Stimulated activated effector memory CD8-positive, alpha-beta T cell treated with anti-CD3 and anti-CD28 coated beads, Interleukin-12 subunit alpha, Interleukin-12 subunit beta, amount 100 ng/mL, for 72 hours (primary cell): ENCODE results near the gene HACD1.
"Not testable (repeated sequence)": the region's sequence is repeated elsewhere in the genome, so short reads cannot be mapped to it uniquely, and the experiment has no call there.

Source experiments
- ATAC-seq: fragments of 150-1000 bp; cut with Tn5 transposase; 2 replicates; pipeline ENCODE4 v1.10.0; 2021
- DNase-seq, 2 donors: peaks; one replicate each; pipeline ENCODE4 v3.0.0; 2021 to 2022; ENCODE audit warnings: low spot score in 2 of 2
- H3K27ac Mint-ChIP-seq: one replicate; pipeline ENCODE4 v1.8.0; 2022; ENCODE audit warnings: mild to moderate bottlenecking, mixed read lengths
- H3K36me3 Mint-ChIP-seq: one replicate; pipeline ENCODE4 v1.8.0; 2022; ENCODE audit warnings: mild to moderate bottlenecking, mixed read lengths
- H3K4me1 Mint-ChIP-seq: one replicate; pipeline ENCODE4 v1.8.0; 2022; ENCODE audit warnings: mixed read lengths
- H3K4me3 Mint-ChIP-seq: one replicate; pipeline ENCODE4 v1.8.0; 2022; ENCODE audit warnings: mild to moderate bottlenecking, mixed read lengths
- H3K9me3 Mint-ChIP-seq: one replicate; pipeline ENCODE4 v1.8.0; 2022; ENCODE audit warnings: mixed read lengths

HACD1 gene

GRCh38 chr10:17648243-17649035 is 31.3 kb upstream of the HACD1 start:
- Mint-ChIP-seq H3K4me1 (peaks cover 62% of the 10 kb centered on the region), H3K9me3 (peaks cover 3% of the 10 kb centered on the region), H3K27ac (peak overlapping the region; percentile 62), H3K4me3 (peak overlapping the region; percentile 19), H3K36me3 (peaks cover 48% of the 10 kb centered on the region)
- DNase-seq (peak; percentile 26 to 79), ATAC-seq (peak; percentile 55)

GRCh38 chr10:17647326-17647725 is 30.2 kb upstream of the HACD1 start:
- Mint-ChIP-seq H3K27ac (no peak overlapping the region), H3K9me3 (peaks cover 3% of the 10 kb centered on the region), H3K36me3 (peaks cover 48% of the 10 kb centered on the region), H3K4me1 (peaks cover 62% of the 10 kb centered on the region), H3K4me3 (peak overlapping the region; percentile 19)
- no peak for ATAC-seq
- DNase-seq = no peak

DNA sequence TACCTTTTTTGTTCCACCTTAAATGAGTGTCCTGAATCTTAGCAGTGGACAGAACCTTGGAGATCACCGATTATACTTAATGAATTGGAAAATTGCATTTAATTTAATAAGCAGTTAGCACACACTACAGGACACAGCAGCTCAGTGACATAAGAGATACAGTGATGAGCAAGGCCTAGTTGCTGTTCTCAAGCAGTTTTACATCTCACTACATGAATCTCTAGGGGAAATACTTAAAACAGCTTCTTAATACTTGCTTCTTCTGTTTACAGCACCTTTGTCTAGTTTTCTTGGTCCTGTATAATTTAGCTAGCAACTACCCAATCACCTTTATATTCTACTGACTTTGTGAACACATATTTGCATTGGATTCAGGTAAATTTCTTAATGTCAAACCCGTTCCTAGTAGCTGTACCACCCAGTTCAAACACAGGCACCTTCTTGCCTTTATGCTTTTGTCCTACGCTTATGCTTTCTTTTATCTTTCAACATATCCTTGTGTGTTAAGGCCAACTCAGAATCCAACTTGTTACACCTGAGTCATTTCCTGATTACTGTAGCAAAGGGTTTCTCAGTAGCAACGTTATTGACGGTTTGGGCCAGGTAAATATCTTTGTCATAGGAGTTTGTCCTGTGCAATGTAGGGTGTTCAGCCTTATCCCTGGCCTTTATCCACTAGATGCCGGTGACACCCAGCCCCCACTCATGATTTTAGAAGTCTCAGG is 28.6 kb upstream of the HACD1 start:
- peak overlapping the region; percentile 100 for H3K27ac Mint-ChIP-seq
- H3K36me3 Mint-ChIP-seq = peaks cover 38% of the 10 kb centered on the region
- peaks cover 50% of the 10 kb centered on the region for H3K4me1 Mint-ChIP-seq
- H3K4me3 Mint-ChIP-seq = peak overlapping the region; percentile 97
- H3K9me3 Mint-ChIP-seq = peaks cover 3% of the 10 kb centered on the region
- ATAC-seq = peak; percentile 71
- DNase-seq = no peak

GRCh38 chr10:17644485-17644943 is 27.3 kb upstream of the HACD1 start:
- DNase-seq (no peak), ATAC-seq (peak; percentile 4)
- peaks cover 3% of the 10 kb centered on the region for H3K9me3 Mint-ChIP-seq
- H3K27ac Mint-ChIP-seq = peak overlapping the region; percentile 100
- H3K4me3 Mint-ChIP-seq = peak overlapping the region; percentile 97
- H3K36me3 Mint-ChIP-seq = peaks cover 28% of the 10 kb centered on the region
- peaks cover 49% of the 10 kb centered on the region for H3K4me1 Mint-ChIP-seq

DNA sequence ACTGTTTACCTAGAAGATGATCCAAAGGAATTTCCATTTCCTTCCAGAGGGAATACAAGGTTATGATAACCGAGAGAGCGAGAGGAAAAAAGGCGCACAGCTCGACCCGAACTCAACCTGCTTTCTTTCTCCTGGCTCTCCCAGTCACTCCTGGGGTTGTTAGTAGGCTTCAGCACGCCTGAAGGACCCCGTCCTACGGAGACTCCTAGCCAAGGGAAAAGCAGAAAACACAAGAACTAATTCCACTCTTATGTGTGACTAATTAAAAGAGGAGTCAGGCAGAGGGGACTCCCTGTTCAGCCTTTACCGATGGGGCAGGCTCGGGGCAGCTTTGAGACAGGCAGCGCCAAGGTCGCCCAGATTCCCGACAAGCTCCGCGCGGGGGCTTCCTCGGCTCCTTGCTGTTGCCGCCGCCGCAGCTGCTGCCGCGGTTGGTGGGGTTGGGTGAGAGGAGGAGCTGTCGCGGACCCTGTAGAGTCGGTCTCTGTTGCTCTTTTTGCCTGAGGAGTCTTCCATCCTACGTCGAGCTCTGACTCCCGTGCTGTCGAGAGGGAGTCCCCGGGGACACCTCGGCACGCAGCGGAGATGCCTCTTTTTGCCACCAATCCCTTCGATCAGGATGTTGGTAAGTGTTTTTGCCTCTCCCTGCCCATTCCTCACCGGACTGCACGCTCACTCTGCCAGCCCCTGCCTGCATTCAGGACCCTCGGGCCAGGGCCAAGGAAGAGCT is 26.7 kb upstream of the HACD1 start, which contains the start of gene STAM:
TSS of gene STAM (plus strand) at position 397 of the 730 bp plus-strand sequence. CDS start at position 586, 189 bp downstream.
- H3K27ac Mint-ChIP-seq = peak within 1 kb of the TSS; percentile 100
- H3K36me3 Mint-ChIP-seq = peaks cover 22% of the 10 kb centered on the region
- ATAC-seq (peak; percentile 90), DNase-seq (peak; percentile 91 to 94)
- peaks cover 43% of the 10 kb centered on the region for H3K4me1 Mint-ChIP-seq
- peaks cover 3% of the 10 kb centered on the region for H3K9me3 Mint-ChIP-seq
- H3K4me3 Mint-ChIP-seq = peak within 1 kb of the TSS; percentile 97

DNA sequence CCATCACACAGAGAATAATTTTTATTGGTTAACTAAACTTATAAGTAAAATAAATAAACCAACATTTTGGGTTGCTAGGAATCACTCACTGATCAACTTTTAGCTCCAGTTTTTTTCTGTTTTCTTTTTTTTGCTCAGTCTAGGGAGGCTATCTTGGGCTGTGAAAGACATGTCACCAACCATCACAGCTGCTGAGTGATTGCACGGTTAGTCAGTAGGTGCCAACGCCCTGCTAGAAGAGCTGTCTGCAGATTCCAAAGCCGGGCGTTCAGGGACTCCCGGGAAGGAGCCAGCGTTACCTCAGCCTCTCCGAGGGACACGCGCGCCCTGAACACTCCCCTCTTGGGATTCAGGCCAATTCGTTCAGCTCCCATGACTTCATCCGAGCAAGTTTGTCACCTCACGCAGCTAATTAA is 26.2 kb upstream of the HACD1 start:
- H3K4me3 Mint-ChIP-seq = peak overlapping the region; percentile 97
- peak overlapping the region; percentile 100 for H3K27ac Mint-ChIP-seq
- DNase-seq (no peak), ATAC-seq (peak; percentile 53)
- H3K4me1 Mint-ChIP-seq = peaks cover 37% of the 10 kb centered on the region
- peaks cover 16% of the 10 kb centered on the region for H3K36me3 Mint-ChIP-seq
- peaks cover 3% of the 10 kb centered on the region for H3K9me3 Mint-ChIP-seq

GRCh38 chr10:17640331-17640816 is 23.2 kb upstream of the HACD1 start:
- H3K9me3 Mint-ChIP-seq = no peaks in the 10 kb centered on the region
- no peak for ATAC-seq
- peaks cover 7% of the 10 kb centered on the region for H3K36me3 Mint-ChIP-seq
- DNase-seq = no peak
- no peak overlapping the region for H3K4me3 Mint-ChIP-seq
- peaks cover 11% of the 10 kb centered on the region for H3K4me1 Mint-ChIP-seq
- no peak overlapping the region for H3K27ac Mint-ChIP-seq

- Mint-ChIP-seq H3K4me1 (no peaks in the 10 kb centered on the region), H3K9me3 (no peaks in the 10 kb centered on the region)
Observed at GRCh38 chr10:17637869-17638268, 20.7 kb upstream of the HACD1 start.

DNA sequence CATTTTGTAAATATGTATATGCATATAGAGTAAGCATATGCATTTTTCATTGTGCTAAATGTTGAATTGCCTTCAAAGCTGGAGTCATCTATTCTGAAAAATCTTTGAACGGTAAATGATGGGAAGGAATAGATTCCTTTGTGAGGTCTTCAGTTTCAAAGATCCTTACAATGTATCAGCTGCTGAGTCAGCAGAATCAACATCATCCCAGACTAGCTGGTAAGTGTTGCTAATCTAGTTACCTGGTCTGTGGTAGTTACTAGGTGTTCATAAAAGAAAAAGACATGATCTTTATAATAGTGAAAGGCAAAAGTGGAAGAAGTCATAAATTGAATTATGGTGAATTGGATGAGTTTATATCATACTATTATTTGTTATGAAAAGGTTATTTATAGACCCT is 16.2 kb upstream of the HACD1 start:
- Mint-ChIP-seq H3K9me3 (no peaks in the 10 kb centered on the region), H3K4me3 (no peak overlapping the region), H3K4me1 (no peaks in the 10 kb centered on the region), H3K36me3 (no peaks in the 10 kb centered on the region), H3K27ac (no peak overlapping the region)
- ATAC-seq (no peak), DNase-seq (no peak)

More at GRCh38 chr10:17637869-17638268, 20.7 kb upstream of the HACD1 start:
- no peaks in the 10 kb centered on the region for H3K36me3 Mint-ChIP-seq
- no peak overlapping the region for H3K4me3 Mint-ChIP-seq
- no peak for ATAC-seq
- no peak for DNase-seq
- H3K27ac Mint-ChIP-seq = no peak overlapping the region

DNA sequence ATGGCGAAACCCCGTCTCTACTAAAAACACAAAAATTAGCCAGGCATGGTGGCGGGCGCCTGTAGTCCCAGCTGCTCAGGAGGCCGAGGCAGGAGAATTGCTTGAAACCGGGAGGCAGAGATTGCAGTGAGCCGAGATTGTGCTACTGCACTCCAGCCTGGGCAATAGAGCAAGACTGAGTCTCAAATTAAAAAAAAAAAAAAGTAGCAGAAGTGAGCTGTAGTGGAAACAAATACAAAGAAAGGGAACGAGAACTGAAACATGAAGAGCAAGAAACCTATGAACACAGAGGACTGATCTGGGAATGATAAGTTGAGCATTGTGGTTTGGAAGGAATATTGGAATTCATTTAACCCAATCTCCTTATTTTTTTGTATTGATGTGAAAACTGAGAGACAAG is 15.4 kb upstream of the HACD1 start:
- not testable (repeated sequence) for H3K27ac Mint-ChIP-seq, H3K4me3 Mint-ChIP-seq, H3K36me3 Mint-ChIP-seq, ATAC-seq, H3K9me3 Mint-ChIP-seq, H3K4me1 Mint-ChIP-seq
- DNase-seq = peak in 1 of 2 donors; percentile 22

DNA sequence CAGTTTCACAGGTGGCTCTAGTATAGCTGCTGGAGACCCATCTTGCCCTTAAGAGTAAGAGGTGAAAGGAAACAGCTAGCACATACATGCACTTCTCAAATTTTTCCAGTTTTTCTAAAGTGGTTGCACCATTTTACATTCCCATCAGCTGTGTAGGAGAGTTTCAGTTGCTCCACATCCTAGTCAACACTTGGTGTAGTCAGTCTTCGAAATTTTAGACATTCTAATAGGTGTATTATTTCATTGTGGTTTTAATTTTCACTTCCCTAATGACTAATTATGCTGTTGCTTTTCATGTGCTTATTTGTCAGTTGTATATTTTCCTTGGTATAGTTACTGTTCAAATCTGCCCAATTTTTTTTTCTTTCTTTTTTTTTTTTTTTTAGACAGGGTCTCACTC is 9.5 kb upstream of the HACD1 start:
- peak; percentile 40 for ATAC-seq

GRCh38 chr10:17624996-17625395 is 7.8 kb upstream of the HACD1 start:
- ATAC-seq = no peak

More for the DNA sequence above, 9.5 kb upstream of the HACD1 start:
- Mint-ChIP-seq H3K36me3 (no peaks in the 10 kb centered on the region), H3K9me3 (no peaks in the 10 kb centered on the region), H3K4me3 (no peak overlapping the region), H3K4me1 (no peaks in the 10 kb centered on the region), H3K27ac (no peak overlapping the region)
- peak in 1 of 2 donors; percentile 4 for DNase-seq

GRCh38 chr10:17622061-17622460 is 4.9 kb upstream of the HACD1 start:
- no peak overlapping the region for H3K27ac Mint-ChIP-seq
- DNase-seq (peak in 1 of 2 donors; percentile 29), ATAC-seq (no peak)
- peaks cover 6% of the 10 kb centered on the region for H3K4me1 Mint-ChIP-seq
- H3K4me3 Mint-ChIP-seq = no peak overlapping the region
- no peaks in the 10 kb centered on the region for H3K9me3 Mint-ChIP-seq
- H3K36me3 Mint-ChIP-seq = no peaks in the 10 kb centered on the region

More at GRCh38 chr10:17624996-17625395, 7.8 kb upstream of the HACD1 start:
- no peaks in the 10 kb centered on the region for H3K36me3 Mint-ChIP-seq
- no peak overlapping the region for H3K27ac Mint-ChIP-seq
- H3K4me1 Mint-ChIP-seq = no peaks in the 10 kb centered on the region
- H3K9me3 Mint-ChIP-seq = no peaks in the 10 kb centered on the region
- H3K4me3 Mint-ChIP-seq = no peak overlapping the region
- peak in 1 of 2 donors; percentile 23 for DNase-seq

GRCh38 chr10:17616403-17617030 is 657 bp downstream of the HACD1 start:
- Mint-ChIP-seq H3K9me3 (no peaks in the 10 kb centered on the region), H3K4me3 (peak overlapping the region; percentile 79), H3K27ac (no peak overlapping the region), H3K36me3 (no peaks in the 10 kb centered on the region), H3K4me1 (peaks cover 6% of the 10 kb centered on the region)
- no peak for DNase-seq
- ATAC-seq = peak; percentile 72
